HFF-Myc (cell line): Measurements from ENCODE around the gene STK33.

ENCODE experiments used
- DNase-seq: peaks from one replicate; pipeline ENCODE4 v3.0.0-alpha.2; 2011; ENCODE audit warnings: low read depth; ENCODE audit errors: extremely low read depth
- H3K4me3 ChIP-seq: replicated peaks from 2 replicates; pipeline ENCODE4 v1.5.1; 2011; ENCODE audit warnings: low read depth, mild to moderate bottlenecking, control low read depth, low read length
- CTCF ChIP-seq: IDR thresholded peaks from 2 replicates; pipeline ENCODE4 v1.5.1; 2012; ENCODE audit warnings: mild to moderate bottlenecking, low read depth, low read length, control low read depth; ENCODE audit errors: missing control alignments

Gene STK33

GRCh38 chr11:8614497-8614896 is 20.5 kb upstream of the STK33 start:
- no peak overlapping the region for H3K4me3 ChIP-seq
- no peak for DNase-seq
- no peak for TF ChIP-seq CTCF

GRCh38 chr11:8613036-8613435 is 19.0 kb upstream of the STK33 start:
- no peak for TF ChIP-seq CTCF
- H3K4me3 ChIP-seq = no peak overlapping the region
- DNase-seq = no peak

- no peak overlapping the region for H3K4me3 ChIP-seq
- no peak for DNase-seq
- TF ChIP-seq CTCF = no peak
These were observed 18.5 kb upstream of the STK33 start for GRCh38 chr11:8612522-8612921.

GRCh38 chr11:8610532-8611116 is 16.6 kb upstream of the STK33 start:
- H3K4me3 ChIP-seq = no peak overlapping the region
- no peak for DNase-seq
- TF ChIP-seq CTCF = no peak

- TF ChIP-seq CTCF = no peak
- no peak overlapping the region for H3K4me3 ChIP-seq
- DNase-seq = no peak
These were observed 14.6 kb upstream of the STK33 start for GRCh38 chr11:8608652-8609051.

- DNase-seq = no peak
- TF ChIP-seq CTCF = no peak
- H3K4me3 ChIP-seq = no peak overlapping the region
These were observed 12.0 kb upstream of the STK33 start for GRCh38 chr11:8605971-8606563.
